HG02642 (cell line): Measurements from ENCODE around the gene SSNA1.

Experiments used
- ATAC-seq: cut with Tn5 transposase; IDR thresholded peaks from one replicate; pipeline ENCODE4 v1.9.1; 2021; ENCODE audit warnings: mild to moderate bottlenecking; ENCODE audit not compliant: unreplicated experiment, poor library complexity

Gene SSNA1

DNA sequence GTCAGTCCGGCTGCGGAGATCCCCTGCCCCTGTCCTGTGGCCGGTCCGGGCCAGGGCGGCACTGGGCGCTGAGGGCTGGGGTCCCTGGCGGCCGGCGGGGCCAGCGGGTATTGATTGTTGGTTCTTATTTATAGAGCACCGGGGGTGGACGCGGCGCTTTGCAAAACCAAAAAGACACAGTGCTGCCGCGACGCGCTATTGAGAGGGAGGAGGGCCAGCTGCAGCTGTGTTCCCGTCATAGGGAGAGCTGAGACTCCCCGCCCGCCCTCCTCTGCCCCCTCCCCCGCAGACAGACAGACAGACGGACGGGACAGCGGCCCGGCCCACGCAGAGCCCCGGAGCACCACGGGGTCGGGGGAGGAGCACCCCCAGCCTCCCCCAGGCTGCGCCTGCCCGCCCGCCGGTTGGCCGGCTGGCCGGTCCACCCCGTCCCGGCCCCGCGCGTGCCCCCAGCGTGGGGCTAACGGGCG, 21.2 kb upstream of the SSNA1 start:
- no peak for ATAC-seq

DNA sequence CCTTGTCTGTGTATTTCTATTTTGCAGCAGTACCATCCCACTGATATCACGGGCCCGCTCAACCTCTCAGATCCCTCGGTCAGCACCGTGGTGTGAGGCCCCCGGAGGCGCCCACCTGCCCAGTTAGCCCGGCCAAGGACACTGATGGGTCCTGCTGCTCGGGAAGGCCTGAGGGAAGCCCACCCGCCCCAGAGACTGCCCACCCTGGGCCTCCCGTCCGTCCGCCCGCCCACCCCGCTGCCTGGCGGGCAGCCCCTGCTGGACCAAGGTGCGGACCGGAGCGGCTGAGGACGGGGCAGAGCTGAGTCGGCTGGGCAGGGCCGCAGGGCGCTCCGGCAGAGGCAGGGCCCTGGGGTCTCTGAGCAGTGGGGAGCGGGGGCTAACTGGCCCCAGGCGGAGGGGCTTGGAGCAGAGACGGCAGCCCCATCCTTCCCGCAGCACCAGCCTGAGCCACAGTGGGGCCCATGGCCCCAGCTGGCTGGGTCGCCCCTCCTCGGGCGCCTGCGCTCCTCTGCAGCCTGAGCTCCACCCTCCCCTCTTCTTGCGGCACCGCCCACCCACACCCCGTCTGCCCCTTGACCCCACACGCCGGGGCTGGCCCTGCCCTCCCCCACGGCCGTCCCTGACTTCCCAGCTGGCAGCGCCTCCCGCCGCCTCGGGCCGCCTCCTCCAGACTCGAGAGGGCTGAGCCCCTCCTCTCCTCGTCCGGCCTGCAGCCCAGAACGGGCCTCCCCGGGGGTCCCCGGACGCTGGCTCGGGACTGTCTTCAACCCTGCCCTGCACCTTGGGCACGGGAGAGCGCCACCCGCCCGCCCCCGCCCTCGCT, 20.5 kb upstream of the SSNA1 start:
- no peak for ATAC-seq

DNA sequence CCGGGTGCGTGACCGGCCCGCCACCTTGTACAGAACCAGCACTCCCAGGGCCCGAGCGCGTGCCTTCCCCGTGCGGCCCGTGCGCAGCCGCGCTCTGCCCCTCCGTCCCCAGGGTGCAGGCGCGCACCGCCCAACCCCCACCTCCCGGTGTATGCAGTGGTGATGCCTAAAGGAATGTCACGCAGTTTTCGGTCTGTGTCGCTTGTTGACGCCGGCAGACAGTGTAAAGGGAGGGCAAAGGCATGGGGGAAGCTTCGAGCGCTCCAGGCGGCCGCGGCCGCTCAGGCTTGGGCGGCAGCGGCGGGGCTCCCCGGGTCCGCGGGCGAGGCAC, 19.9 kb upstream of the SSNA1 start:
- ATAC-seq = no peak

DNA sequence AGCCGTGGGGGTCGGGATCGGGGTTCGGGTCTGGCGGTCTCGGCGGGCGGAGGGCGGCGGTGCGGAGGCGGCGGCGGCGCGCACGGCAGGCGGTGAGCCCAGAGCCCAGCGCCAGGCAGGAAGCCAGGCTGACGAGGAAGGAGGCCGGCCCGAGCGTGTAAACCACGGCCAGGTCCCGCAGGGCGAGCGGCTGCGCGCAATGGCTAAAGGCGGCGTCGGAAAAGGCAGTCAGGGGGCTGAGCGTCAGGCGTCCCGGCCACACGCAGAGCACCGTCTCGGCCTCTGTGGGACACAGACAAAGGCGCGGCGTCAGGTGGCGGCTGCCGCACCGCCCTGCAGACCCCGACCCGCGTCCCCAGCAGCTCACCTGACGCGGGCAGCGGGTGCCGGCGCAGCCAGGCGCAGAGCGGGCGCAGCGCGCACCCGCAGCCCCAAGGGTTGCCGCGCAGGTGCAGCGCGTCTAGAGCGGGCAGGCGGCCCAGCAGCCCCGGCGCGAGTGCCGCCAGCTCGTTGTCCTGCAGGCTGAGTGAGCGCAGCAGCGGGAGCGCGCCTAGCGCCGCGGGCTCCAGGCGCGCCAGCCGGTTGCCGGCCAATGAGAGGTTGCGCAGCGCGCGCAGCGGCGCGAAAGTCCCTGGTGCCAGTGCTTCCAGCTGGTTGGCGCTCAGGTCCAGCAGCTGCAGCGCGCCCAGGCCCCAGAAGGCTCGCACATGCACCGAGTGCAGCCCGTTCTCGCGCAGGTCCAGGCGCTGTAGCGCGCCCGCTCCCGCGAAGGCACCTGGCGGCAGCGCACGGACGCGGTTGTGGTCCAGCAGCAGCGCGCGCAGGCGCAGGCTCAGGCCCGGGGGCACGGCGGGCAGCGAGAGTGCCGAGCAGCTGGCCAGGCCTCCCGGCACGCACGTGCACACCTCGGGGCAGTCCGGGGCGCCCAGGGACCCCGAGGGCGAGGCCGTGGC, 19.3 kb upstream of the SSNA1 start:
- ATAC-seq = no peak

DNA sequence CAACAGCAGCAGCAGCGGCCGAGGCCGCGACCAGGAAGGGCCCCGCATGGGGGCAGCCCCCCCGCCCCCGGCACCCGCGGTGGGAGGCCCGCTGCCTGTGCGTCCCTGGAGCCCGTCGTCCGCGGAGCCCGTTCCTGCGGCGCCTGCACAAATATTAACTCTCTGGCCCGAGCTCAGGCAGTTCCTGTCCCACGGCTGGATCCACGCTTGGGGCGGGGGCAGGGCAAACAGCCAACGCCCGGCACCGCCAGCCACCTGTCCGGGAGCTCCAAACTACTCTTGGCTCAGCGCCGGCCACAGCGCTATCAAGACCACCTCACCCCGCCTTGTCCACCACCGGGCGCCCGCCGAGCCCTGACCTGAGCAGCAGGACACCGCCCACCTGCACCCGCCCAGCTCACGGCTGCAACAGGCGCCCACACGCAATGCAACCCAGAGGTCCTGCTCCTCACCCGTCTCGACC, 18.5 kb upstream of the SSNA1 start, which contains the start of gene LRRC26:
Gene LRRC26 (minus strand): TSS at position 156 of the 463 bp plus-strand sequence. CDS start 108 bp downstream, at position 48.
- no peak for ATAC-seq

DNA sequence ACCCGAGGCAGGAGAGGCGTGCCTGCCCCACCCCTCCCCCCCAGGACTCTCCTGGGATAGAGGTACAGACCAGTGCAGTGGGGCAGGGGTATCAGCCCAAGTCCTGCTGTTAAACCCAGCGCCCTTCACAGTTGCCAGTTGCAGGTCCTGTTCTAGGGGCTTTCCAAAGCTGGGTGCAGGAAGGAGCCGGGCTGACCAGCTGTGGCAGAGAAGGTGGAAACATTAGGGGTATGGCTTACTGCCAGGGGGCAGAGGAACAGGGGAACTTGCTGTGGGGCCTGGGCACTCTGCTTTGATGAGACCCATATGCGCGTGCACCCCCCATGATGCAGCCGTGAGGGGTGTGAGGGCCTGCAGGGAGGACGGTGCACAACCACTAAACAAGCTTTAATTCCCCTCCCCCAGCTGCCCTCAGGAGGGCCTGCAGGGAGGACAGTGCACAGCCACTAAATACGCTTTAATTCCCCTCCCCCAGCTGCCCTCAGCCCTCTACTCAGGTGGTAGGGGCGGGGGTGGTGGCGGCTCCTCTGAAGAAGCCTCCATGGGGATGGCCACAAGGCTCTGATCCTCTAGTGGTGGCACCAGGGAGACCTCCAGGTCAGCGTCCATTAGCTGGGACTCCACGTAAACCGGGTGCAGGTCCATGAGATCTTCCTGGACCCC, 17.9 kb upstream of the SSNA1 start:
- ATAC-seq = no peak

DNA sequence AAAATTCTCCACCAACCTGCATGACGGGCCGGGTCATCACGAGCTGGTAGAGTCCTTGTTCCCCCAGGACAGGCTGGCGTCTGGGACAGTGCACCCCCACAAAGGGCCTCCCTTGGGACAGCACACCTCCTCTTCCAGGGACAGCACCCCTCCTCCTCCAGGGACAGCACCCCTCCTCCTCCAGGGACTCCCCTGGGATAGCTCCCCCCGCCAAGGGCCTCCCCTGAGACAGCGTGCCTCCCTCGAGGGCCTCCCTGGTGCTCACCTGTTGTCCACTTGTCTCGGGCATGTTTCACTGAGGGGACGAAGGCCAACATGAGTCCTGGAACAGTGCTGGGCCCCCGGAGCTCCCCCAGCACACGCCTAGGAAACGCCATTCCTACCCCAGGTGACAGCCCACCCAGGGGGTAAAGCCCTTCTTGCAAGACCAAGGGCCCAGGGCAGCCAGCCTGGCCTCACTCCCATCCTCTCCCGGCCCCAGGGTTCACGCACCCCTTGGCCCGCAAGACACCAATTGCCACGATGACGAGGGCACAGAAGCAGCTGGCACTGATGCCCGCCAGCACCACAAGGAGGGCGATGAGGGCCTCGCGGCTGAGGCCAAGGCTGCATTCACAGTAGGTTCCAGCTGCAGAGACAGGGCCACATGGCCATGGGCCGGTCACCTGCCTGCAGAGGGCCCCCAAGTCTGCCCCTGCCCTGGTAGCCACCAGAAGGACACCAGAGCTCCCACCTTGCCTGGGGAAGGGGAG, 17.2 kb upstream of the SSNA1 start:
- ATAC-seq = no peak

DNA sequence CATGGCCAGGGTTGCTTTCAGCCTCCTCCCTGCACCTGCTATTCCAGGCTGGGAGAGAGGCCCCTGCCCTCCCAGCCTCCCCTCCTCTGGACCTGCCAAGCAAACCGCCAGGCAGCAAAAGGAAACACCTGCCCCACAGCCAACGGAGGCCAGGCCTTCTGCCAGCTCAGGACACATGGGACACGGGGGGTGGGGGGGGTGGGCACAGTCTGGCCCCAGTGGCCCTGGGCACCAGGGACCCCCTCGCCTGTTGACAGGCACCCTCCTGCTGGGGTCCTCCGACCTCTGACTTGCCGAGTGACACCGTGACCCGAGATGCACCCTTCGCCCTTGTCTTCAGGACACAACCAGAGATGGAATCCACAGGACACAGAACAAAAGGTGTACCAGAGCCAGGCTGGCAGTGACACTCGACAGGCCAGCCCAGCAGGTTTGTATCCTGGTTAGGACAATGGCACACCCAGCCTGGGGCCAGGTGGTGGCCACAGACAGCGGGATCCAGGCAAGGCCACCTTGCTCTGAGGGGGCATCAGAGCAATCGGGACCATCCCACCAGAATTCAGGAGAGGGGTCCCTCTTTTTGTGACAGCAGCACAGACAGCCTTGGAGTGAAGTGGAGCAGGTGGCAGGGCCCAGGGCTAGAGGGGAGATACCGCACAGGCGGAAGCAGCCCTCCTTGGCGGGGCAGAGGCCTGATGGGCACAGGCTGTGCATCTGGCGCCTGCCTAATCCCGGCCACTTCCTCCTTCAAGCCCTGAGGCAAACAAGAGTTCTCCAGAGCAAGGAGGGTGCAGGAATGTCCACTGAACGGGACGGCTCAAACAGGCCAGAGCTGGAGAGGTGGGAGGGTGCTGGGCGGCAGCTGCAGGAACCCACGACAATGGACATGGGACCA, 15.3 kb upstream of the SSNA1 start:
- ATAC-seq = no peak

DNA sequence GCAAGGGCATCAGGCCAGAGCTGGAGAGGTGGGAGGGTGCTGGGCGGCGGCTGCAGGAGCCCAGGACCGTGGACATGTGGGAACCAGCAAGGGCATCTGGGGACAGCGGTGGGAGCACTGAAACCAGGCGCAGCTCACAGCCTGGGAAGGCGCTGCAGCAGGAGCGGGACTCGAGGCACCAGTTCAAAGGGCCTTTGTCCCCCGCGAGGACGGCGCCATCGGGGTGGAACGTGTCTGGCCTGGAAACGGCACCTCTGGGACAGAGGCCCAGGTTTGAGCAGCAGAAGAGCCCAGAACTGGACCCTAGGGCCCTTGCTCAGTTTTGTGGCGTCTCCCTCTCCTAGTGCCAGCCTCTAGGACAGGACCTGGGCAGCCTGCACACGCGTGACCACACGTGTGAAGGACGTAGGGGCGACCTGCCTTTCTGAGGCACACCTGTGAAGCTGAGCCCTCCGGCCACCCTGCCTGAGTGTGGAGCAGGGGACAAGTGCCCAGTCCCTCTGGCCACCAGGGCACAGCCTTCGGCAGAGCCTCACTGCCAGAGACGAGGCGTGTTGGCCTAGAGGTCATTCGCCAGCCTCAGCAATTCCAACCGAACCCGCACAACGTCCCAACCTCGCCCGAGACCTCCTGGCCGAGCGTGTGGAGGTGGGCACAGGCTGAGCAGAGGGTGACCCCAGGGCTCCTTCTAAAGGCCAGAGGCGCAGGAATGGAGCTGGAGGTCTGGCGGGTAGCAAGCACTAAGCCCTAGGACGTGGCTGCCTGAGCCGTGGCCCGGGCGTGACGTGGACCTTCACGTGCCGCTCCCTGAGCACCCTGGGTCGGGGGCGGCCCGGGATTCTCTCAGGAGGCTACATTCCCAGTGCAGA, 14.4 kb upstream of the SSNA1 start:
- no peak for ATAC-seq

DNA sequence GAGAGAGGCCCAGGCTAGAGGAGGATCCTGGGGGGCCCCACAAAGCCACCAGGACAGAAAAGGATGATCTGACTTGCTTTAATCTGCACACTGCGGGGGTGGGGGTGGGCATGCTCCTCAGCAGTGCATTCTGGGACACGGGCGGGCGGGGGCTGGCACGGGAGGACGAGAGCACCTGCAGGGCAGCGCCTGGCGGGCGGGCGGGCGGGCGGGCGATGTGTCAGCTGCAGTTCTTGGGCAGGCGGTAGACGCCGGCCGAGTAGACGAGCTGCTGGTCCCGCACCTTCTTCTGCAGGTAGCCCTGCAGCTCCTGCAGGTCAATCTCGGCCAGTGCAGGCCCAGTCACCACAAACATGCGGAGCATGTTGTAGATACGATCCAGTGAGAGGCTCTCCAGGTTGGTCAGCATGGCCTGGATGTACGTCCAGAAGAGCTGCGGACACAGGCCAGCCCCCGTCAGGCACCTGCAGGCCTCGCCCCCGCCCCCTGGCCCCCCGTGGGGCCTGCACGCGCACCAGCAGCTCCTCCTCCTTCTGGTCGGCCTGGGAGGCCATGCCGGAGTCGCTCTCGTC, 13.7 kb upstream of the SSNA1 start:
- no peak for ATAC-seq

DNA sequence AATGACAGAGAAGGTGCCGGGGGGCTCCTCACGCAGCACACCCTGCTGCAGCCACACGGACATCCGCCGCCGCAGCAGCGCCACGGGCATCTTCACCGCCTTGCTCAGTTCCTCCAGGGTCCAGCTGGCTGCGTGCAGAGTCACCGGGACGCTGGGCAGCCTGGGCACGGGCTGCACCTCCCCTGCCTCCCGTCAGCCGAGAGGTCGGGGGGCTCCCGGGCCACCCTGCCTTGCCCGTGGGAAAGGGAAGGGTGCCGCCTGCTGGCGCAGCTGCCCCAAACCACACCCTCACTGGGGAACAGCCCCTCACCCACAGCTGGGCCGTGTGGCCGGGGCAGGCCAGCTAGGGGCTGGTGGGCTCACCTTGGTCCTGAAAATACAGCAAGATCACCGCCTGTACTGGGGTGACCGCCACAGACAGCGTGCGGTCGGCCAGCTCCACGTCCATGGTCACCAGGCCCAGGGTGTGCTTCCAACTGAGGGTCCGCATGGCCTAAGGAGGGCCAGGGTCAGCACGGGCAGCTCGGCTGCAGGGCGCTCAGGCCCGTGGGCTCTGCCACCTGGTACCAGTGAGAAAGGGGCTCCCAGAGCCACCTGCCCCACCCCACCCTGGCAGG, 13.0 kb upstream of the SSNA1 start:
- no peak for ATAC-seq

DNA sequence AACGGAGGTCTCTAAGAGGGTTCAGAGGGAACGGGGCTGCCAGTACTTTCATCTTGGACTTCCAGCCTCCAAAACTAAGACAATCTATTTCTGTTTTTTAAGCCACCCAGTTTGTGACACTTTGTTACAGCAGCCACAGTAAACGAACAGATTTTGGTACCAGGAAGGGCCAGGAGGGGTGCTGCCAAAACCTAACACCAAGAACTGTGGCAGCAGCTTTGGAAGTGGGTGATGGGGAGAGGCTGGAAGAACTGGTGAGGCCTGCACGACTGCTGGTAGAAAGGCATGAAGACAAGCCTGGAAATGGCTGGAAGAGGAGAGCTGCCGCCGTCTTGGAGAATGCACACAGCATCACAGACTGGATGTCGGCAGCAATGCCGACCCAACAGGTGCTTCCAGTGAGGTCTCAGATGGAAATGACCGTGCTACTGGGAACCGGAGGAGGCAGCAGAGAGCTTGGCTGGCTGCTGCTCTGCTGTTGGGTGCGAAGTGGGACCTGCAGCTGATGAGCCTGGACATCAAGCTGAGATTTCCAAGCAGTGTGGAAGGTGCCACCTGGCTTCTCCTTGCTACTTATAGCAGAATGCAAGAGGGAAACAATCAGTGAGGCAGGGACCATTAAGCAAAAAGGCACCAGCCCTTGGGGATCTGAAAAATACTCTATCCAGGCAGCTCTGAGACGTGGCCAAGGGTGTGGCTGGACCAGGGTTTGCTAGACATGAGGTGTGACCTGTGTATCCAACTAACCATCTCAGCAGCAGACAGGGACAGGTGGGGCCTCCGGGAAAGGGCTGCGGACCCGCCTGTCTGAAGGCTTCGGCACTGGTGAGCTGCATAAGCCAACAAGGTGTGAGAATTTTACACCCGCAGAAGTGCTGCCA, 11.9 kb upstream of the SSNA1 start:
- no peak for ATAC-seq

DNA sequence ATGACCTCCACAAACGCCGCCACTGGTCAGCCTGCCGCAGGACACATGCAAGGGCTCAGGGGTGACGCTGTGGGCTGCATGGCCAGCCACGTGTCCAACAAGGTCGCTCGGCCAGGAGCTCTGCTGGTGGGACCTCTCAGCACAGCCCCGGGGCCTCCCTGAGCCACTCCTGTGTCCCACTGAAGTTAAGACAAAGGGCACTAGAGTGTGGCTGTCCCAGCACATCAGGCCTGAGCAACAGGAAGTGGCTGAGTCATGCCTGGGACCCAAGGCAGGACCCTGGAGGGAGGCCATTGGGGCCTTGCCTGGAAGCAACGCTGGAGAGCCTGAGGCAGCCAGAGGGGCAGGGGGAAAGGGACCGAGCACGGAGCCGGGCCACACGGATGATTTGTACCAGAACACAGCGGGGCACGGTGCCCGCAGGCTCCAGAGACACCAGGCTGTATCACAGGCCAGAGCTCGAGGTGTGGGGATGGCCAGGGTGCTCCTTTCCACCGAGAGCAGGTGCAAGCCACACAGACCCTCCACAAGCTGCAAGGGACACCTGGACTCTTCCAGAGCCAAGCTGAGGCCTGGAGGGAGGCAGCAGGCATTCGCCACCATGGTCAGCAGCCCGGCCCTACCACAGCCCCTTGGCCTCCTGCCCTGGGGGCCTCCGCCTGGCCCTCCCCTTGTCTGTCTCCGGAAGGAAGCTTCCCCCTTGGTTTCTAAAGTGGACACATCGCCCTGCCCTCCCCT, 10.1 kb upstream of the SSNA1 start:
- no peak for ATAC-seq

DNA sequence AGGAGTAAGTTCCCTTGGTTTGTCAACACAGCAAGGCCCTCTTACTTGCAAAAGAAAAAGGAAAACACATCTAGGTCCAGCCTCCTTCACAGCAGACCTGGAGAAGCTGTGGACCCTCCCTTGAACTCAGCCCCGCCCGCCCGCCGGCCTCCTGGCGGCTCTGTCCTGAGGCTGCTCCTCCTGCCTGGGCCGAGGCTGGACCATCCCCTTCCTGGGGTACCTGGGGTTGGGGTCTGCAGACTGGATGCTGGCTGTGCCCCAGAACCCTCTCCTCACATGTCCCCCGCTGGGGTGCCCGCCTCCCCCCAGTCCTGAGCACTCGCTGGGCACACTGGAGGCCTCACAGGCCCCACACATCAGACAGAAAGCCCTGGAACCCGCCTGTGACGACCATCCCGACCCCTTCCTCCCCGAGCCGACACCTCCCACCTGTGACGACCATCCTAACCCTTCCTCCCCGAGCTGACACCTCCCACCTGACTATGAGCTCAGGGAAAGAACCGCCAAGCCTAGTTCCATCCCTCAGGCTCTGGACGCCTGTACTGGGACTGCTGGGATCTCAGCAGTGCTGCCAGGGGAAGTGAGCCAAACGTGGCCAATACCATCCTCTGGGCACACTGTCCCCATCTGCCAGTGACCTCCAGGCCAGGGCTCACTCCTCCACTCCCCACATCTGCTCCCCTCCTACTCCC, 9.4 kb upstream of the SSNA1 start:
- no peak for ATAC-seq

DNA sequence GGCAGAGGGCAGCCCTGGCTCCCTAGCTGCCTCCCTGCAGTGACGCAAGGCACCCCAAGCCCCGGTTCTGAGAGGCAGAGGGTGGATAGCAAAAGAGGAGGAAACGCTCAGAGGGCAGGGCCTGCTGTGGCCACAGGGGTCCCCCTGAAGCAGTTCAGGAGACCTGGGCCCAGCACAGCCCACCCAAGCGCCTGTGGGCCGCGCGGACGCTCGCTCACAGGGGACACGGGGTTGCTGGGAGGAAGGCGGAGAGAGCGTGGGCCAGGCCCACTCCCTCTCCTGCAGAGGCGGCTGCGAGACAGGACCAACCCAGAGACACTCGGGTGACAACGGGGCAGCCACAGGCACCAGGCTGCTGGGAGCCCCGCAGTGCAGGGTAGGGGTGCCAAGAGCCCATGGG, 8.7 kb upstream of the SSNA1 start:
- no peak for ATAC-seq
